SH-SY5Y (cell line): ENCODE data around the gene TGM3.

Source experiments
- GATA2 ChIP-seq: IDR thresholded peaks from 2 replicates; pipeline ENCODE4 v1.6.1; 2011; ENCODE audit warnings: mild to moderate bottlenecking, low read depth, low read length
- GATA3 ChIP-seq: IDR thresholded peaks from 2 replicates; pipeline ENCODE4 v1.6.1; 2011; ENCODE audit warnings: low read depth, mild to moderate bottlenecking, low read length, moderate library complexity

DNA sequence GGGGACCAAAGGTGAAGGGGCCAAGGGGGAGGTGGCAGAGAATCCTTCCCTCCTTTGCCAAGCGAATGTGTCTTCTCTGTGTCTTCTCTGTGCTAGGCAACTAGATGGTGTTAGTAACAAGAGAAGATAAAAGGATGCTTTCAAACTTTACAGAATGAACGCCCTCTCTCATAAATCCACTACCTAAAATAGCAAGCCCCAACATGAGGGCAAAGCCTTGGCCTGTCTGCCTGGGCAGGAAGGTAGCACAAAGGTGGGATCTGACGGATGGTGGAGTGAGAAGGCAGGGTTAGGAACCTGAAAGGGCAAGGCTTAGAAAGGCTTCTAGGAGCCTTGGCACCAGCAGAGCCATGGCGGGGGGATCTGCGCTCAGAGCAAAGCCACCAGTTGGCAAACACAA, 13.6 kb upstream of the TGM3 start:
- TF ChIP-seq GATA2 = no peak
- TF ChIP-seq GATA3 = no peak
